Adipose tissue (tissue), 3 donors: Measurements from ENCODE around the gene FAM169A. TPM values are rescaled to one million over a fixed set of nuclear protein-coding genes. Genes with fewer than 3 reads are reported as not detected.
"Not testable (repeated sequence)": the region's sequence is repeated elsewhere in the genome, so short reads cannot be mapped to it uniquely, and the experiment has no call there.

ENCODE experiments used
- H3K27ac ChIP-seq: one replicate; pipeline ENCODE4 v1.5.1; 2013; ENCODE audit warnings: low read depth, low read length
- WGBS, 3 donors: extraction: QIAGEN DNeasy Blood & Tissue Kit; methylation state at CpG; one replicate each; pipeline ENCODE4 v1.1.7; 2013; 5-methylcytosine and 5-hydroxymethylcytosine counted together
- polyA plus RNA-seq, 3 donors: library from polyadenylated mRNA; stranded (reverse); fragments of 200-250 nt; gene quantifications; one replicate each; pipeline ENCODE4 v1.2.3, GENCODE V29; 2013
- donor health status: healthy with polysubstance abuse.
- donor health status: Bipolar disorder and iron deficiency.
- donor health status: healthy.

FAM169A gene
- polyA plus RNA-seq, 3 donors = 0.30 to 0.39 TPM; not detected in 1

GRCh38 chr5:74873525-74874249, 7.5 kb upstream of the FAM169A start:
- H3K27ac ChIP-seq = no peak overlapping the region
- 79 to 87% (median 82%) methylated on average over 3 of the region's 3 CpGs for WGBS, 3 donors

GRCh38 chr5:74870299-74871067, 4.3 kb upstream of the FAM169A start:
- 71 to 83% (median 77%) methylated on average over 3 of the region's 3 CpGs for WGBS, 3 donors
- H3K27ac ChIP-seq = no peak overlapping the region

GRCh38 chr5:74869414-74869813, 3.2 kb upstream of the FAM169A start:
- H3K27ac ChIP-seq = not testable (repeated sequence)
- 79 to 83% (median 81%) methylated on average over 10 of the region's 10 CpGs for WGBS, 3 donors

GRCh38 chr5:74866596-74867162, 492 bp upstream of the FAM169A start:
- no peak overlapping the region for H3K27ac ChIP-seq
- WGBS, 3 donors = 15 to 25% (median 15%) methylated on average over 37 of the region's 37 CpGs

- 12 to 16% (median 15%) methylated on average over 23 of the region's 23 CpGs for WGBS, 3 donors
- H3K27ac ChIP-seq = no peak overlapping the region
These were observed 857 bp downstream of the FAM169A start for GRCh38 chr5:74865256-74865803.

DNA sequence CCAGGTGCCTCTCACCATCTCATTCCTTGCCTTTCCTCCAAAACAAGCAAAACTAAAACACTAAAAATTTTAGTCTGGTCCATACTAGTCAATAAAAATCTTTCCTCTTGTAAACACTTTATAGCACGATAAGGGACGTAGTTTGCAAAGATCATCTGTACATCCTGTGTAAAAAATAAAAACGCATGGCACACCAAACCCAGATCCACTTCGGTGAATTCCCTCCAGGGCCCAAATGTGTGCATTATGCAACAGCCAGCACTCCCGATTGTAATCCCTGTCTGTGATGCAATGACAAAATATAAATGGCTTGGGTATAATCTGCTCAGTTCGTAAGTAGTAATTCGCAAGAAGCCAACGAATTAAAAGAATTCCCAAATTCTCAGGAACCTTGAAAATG, 1.4 kb downstream of the FAM169A start:
- WGBS, 3 donors = 52 to 60% (median 58%) methylated on average over 8 of the region's 8 CpGs
- H3K27ac ChIP-seq = no peak overlapping the region

DNA sequence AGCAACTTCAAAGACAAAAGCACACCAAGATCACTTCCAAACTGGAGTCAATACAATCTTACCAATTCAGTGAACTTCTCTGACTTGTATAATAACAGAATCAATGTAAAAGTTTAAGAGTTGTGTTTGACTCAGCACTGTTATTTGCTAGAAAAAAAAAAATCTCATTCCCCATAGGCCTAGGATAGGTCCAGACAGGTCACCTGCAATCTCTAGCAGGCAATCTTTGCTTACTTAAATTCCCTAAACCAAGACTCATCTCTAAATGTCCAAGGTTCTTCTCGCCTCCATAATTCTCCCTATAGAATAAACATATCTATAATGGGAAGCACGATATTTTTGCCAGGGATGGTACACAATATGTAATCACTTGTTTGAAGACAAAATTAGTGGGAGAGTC, 2.5 kb downstream of the FAM169A start:
- WGBS, 3 donors = 92 to 96% (median 94%) methylated on average over 2 of the region's 2 CpGs
- no peak overlapping the region for H3K27ac ChIP-seq

DNA sequence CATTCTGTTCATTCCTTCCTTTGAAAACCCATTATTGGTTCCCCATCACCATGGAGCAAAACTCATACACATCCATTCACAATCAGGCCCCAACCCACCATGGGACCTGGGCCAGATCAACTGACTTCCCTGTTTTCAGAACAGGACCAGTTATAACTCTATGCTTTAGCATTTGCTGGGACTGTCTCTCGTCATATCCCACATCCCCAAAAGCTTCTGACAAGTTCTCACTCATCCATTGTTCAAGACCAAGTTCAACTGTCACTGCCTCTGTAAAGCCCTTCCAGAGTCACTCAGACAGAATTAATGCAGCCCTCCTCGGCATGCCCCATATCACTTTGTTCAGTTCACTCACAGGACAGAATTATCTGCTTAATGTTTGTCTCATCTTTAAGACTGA, 4.0 kb downstream of the FAM169A start:
- no peak overlapping the region for H3K27ac ChIP-seq
- 86 to 92% (median 88%) methylated on average over 2 of the region's 2 CpGs for WGBS, 3 donors

- WGBS, 3 donors = 88 to 89% (median 88%) methylated on average over 7 of the region's 7 CpGs
- not testable (repeated sequence) for H3K27ac ChIP-seq
These were observed 9.2 kb downstream of the FAM169A start for GRCh38 chr5:74856975-74857374.

DNA sequence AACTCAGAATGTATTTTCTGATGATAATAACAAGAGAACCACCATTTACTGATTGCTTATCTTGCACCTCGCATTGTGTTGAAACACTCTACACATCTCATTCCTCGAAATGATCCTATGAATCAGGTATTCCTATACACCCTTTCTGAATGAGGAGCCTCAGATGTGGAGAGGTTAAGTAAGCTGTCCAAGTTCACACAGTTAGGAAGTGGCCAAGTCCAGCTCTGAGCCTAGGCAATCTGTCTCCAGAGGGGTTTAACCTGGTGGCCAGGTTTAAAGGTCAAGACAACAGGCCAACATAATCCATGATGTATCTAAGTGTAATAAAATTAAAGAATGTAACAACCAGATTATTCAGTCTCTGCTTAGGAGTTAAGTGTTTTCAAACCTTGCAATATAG, 12.9 kb downstream of the FAM169A start:
- no peak overlapping the region for H3K27ac ChIP-seq
- 88 to 92% (median 91%) methylated on average over 2 of the region's 2 CpGs for WGBS, 3 donors

DNA sequence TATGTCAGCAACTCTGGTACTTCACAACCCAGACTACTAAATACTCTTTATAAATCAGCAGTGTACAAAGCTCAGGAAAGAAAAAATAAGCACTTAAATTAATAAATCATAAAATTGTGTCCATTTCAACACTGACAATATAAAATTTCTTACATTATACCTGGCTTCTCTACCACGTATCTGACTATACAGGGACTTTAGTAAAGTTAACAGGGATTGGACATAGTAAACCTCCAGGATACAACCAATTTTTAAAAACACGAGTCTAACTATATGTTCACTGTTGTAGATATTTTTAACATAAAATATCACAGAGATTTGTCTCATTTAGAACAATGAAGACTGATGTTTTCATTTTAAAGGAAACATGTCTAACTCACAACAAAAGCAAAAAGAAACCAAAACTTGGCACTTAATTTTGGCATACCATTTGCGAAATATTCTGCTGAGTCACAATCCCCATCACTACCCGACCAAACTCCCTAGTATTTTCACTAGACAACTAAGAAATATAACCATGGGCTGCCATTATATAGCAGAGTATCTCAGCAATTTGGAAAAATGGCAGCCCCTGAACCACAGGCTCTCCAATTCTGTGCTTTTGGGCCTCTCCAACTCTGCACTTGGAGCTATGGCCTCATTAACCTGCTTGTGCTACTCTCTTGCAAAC, 14.4 kb downstream of the FAM169A start:
- WGBS, 3 donors = 25 to 71% (median 29%) methylated on average over 4 of the region's 4 CpGs
- H3K27ac ChIP-seq = no peak overlapping the region

GRCh38 chr5:74850789-74851425, 15.3 kb downstream of the FAM169A start:
- 50 to 85% (median 61%) methylated on average over 4 of the region's 4 CpGs for WGBS, 3 donors

GRCh38 chr5:74850030-74850429, 16.2 kb downstream of the FAM169A start:
- 74 to 86% (median 84%) methylated on average over 8 of the region's 8 CpGs for WGBS, 3 donors
- H3K27ac ChIP-seq = no peak overlapping the region

More at GRCh38 chr5:74850789-74851425, 15.3 kb downstream of the FAM169A start:
- H3K27ac ChIP-seq = no peak overlapping the region

DNA sequence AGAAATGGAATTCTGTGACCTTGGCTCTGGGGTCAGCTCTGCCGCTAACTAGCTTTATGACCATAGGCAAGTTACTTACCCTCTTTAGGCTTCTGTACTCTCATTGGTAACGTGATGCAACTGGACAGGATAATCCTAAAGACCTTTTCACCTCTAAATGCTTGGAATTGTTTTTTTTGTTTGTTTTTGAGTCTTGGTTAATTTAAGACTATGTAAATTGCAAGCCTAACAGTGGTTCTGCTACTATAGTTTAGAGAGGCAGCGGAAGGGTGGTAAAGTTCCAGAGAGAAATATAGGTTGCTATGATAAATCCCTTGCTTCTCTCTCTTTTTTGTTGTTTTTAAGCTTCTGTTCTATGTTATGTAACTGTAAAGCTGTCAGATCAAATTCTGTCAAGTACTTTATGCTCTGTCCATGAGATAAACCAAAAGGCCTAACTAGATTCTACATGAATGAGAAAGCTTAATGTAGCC, 17.6 kb downstream of the FAM169A start:
- 91 to 96% (median 93%) methylated on average over 3 of the region's 3 CpGs for WGBS, 3 donors
- no peak overlapping the region for H3K27ac ChIP-seq

GRCh38 chr5:74839229-74839628, 27.0 kb downstream of the FAM169A start:
- no peak overlapping the region for H3K27ac ChIP-seq
- WGBS, 3 donors = 71 to 93% (median 82%) methylated on average over 6 of the region's 6 CpGs

DNA sequence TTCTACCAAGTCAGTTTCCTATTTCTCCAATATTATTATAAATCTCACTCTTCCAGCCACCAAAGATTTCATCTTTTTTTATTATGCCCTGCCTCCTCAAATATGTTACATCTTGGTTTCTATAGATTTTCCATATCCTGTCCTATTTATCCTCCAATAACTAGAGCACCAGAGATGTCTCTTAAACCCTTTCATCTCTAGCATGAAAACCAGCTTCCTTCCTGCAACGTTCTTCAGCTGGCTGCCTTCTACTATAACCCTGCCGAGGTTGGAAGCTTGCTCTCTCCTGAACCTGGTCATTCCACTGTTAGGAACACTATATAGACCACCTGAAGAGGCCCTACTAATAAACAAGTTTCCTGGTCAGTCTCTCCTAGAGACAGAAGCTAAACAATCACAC, 27.9 kb downstream of the FAM169A start:
- 64 to 79% (median 67%) methylated on average over 2 of the region's 2 CpGs for WGBS, 3 donors
- H3K27ac ChIP-seq = no peak overlapping the region

GRCh38 chr5:74837115-74837514, 29.1 kb downstream of the FAM169A start:
- WGBS, 3 donors = 59 to 96% (median 93%) methylated on average over 1 of the region's 1 CpG
- H3K27ac ChIP-seq = no peak overlapping the region
